ENCODE data around the gene LIMA1.

LIMA1 gene

DNA sequence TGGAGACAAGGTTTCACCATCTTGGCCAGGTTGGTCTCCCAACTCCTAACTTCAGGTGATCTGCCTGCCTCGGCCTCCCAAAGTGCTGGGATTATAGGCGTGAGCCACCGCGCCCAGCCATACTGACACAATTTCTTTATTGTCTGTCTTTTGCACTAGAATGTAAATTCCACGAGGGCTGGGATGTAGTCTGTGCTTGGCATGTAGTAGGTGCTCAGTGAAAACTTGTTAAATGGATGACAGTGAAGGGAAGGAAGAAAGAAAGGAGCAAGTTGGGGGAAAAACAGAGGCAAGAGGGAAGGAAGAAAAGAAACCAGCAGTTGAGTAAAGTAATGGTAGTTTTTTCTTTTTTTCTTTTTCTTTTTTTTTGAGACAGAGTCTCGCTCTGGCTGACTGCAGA, 53.1 kb downstream of the LIMA1 start:
- TF ChIP-seq OSR1 (CRISPR knock-in tag; IDR thresholded peaks at IDR 0.05), result no peak
- TF ChIP-seq GLIS3 (CRISPR knock-in tag; IDR thresholded peaks at IDR 0.05), result no peak
- TF ChIP-seq ZC3H10 (CRISPR knock-in tag; IDR thresholded peaks at IDR 0.05), result no peak
- TF ChIP-seq ESRRG (CRISPR knock-in tag; IDR thresholded peaks at IDR 0.05), result no peak
- TF ChIP-seq ZFP3 (CRISPR knock-in tag; IDR thresholded peaks at IDR 0.05), result no peak
- no peak for TF ChIP-seq PPARA (CRISPR knock-in tag; IDR thresholded peaks at IDR 0.05; ENCODE audit: borderline replicate concordance)
- no peak for TF ChIP-seq ZNF70 (CRISPR knock-in tag; IDR thresholded peaks at IDR 0.05)
- no peak for TF ChIP-seq ISL1 (CRISPR knock-in tag; IDR thresholded peaks at IDR 0.05)
- no peak for TF ChIP-seq TOX (CRISPR knock-in tag; IDR thresholded peaks at IDR 0.05; ENCODE audit: borderline replicate concordance)
- TF ChIP-seq BACH2 (CRISPR knock-in tag; IDR thresholded peaks at IDR 0.05; ENCODE audit: borderline replicate concordance), result no peak
- TF ChIP-seq, protein P1, sequence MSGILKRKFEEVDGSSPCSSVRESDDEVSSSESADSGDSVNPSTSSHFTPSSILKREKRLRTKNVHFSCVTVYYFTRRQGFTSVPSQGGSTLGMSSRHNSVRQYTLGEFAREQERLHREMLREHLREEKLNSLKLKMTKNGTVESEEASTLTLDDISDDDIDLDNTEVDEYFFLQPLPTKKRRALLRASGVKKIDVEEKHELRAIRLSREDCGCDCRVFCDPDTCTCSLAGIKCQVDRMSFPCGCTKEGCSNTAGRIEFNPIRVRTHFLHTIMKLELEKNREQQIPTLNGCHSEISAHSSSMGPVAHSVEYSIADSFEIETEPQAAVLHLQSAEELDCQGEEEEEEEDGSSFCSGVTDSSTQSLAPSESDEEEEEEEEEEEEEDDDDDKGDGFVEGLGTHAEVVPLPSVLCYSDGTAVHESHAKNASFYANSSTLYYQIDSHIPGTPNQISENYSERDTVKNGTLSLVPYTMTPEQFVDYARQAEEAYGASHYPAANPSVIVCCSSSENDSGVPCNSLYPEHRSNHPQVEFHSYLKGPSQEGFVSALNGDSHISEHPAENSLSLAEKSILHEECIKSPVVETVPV (CRISPR knock-in tag; IDR thresholded peaks at IDR 0.05), result no peak
- TF ChIP-seq, protein P2, sequence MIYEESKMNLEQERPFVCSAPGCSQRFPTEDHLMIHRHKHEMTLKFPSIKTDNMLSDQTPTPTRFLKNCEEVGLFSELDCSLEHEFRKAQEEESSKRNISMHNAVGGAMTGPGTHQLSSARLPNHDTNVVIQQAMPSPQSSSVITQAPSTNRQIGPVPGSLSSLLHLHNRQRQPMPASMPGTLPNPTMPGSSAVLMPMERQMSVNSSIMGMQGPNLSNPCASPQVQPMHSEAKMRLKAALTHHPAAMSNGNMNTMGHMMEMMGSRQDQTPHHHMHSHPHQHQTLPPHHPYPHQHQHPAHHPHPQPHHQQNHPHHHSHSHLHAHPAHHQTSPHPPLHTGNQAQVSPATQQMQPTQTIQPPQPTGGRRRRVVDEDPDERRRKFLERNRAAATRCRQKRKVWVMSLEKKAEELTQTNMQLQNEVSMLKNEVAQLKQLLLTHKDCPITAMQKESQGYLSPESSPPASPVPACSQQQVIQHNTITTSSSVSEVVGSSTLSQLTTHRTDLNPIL (CRISPR knock-in tag; IDR thresholded peaks at IDR 0.05; ENCODE audit: low read depth), result no peak
- TF ChIP-seq, protein P3, sequence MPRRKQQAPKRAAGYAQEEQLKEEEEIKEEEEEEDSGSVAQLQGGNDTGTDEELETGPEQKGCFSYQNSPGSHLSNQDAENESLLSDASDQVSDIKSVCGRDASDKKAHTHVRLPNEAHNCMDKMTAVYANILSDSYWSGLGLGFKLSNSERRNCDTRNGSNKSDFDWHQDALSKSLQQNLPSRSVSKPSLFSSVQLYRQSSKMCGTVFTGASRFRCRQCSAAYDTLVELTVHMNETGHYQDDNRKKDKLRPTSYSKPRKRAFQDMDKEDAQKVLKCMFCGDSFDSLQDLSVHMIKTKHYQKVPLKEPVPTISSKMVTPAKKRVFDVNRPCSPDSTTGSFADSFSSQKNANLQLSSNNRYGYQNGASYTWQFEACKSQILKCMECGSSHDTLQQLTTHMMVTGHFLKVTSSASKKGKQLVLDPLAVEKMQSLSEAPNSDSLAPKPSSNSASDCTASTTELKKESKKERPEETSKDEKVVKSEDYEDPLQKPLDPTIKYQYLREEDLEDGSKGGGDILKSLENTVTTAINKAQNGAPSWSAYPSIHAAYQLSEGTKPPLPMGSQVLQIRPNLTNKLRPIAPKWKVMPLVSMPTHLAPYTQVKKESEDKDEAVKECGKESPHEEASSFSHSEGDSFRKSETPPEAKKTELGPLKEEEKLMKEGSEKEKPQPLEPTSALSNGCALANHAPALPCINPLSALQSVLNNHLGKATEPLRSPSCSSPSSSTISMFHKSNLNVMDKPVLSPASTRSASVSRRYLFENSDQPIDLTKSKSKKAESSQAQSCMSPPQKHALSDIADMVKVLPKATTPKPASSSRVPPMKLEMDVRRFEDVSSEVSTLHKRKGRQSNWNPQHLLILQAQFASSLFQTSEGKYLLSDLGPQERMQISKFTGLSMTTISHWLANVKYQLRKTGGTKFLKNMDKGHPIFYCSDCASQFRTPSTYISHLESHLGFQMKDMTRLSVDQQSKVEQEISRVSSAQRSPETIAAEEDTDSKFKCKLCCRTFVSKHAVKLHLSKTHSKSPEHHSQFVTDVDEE (CRISPR knock-in tag; IDR thresholded peaks at IDR 0.05), result no peak
- TF ChIP-seq, protein P4, sequence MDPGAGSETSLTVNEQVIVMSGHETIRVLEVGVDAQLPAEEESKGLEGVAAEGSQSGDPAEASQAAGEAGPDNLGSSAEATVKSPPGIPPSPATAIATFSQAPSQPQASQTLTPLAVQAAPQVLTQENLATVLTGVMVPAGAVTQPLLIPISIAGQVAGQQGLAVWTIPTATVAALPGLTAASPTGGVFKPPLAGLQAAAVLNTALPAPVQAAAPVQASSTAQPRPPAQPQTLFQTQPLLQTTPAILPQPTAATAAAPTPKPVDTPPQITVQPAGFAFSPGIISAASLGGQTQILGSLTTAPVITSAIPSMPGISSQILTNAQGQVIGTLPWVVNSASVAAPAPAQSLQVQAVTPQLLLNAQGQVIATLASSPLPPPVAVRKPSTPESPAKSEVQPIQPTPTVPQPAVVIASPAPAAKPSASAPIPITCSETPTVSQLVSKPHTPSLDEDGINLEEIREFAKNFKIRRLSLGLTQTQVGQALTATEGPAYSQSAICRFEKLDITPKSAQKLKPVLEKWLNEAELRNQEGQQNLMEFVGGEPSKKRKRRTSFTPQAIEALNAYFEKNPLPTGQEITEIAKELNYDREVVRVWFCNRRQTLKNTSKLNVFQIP (CRISPR knock-in tag; IDR thresholded peaks at IDR 0.05; ENCODE audit: borderline replicate concordance, low read depth), result no peak
- ATAC-seq, result no peak

DNA sequence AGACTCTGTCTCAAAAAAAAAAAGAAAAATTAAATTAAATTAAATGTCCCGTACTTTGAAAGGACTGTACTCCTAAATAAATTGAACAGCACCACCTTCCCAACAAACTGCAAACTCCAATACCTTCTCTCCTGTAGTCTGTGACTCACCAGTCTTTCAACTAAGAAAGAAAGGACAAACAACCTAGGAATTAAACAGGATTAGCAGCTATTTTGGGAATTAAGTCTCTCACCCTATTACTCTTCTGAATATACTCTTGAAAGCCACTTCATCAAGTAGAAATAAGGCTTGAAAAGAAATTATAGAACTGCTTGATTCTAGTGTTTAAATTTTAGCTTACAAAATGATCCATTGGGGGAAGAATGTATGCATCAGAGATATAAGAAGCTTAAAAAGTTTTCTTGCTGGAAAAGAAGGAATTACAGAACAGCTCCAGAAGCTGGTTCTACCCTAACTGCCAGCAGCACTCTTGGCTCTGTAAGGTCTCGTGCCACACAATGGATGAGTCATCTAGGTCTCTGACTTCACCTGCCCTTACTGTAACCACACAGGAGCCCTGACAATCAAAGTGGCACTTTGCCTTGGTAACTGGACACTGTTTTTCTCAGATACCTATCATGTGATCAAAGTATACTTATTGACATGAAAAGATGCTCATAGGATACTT, 59.2 kb downstream of the LIMA1 start:
- ATAC-seq, result no peak
- TF ChIP-seq, protein P5, sequence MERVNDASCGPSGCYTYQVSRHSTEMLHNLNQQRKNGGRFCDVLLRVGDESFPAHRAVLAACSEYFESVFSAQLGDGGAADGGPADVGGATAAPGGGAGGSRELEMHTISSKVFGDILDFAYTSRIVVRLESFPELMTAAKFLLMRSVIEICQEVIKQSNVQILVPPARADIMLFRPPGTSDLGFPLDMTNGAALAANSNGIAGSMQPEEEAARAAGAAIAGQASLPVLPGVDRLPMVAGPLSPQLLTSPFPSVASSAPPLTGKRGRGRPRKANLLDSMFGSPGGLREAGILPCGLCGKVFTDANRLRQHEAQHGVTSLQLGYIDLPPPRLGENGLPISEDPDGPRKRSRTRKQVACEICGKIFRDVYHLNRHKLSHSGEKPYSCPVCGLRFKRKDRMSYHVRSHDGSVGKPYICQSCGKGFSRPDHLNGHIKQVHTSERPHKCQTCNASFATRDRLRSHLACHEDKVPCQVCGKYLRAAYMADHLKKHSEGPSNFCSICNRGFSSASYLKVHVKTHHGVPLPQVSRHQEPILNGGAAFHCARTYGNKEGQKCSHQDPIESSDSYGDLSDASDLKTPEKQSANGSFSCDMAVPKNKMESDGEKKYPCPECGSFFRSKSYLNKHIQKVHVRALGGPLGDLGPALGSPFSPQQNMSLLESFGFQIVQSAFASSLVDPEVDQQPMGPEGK (CRISPR knock-in tag; IDR thresholded peaks at IDR 0.05; ENCODE audit: borderline replicate concordance), result no peak
- TF ChIP-seq ZFP30 (CRISPR knock-in tag; IDR thresholded peaks at IDR 0.05) (no peak), RARB (CRISPR knock-in tag; IDR thresholded peaks at IDR 0.05) (no peak), TOX (CRISPR knock-in tag; IDR thresholded peaks at IDR 0.05; ENCODE audit: borderline replicate concordance) (no peak), ISL1 (CRISPR knock-in tag; IDR thresholded peaks at IDR 0.05) (no peak), CSDC2 (CRISPR knock-in tag; IDR thresholded peaks at IDR 0.05) (no peak), ARNTL (CRISPR knock-in tag; IDR thresholded peaks at IDR 0.05; ENCODE audit: borderline replicate concordance, low read depth) (no peak), OSR1 (CRISPR knock-in tag; IDR thresholded peaks at IDR 0.05) (no peak), ZFP3 (CRISPR knock-in tag; IDR thresholded peaks at IDR 0.05) (no peak), ZC3H10 (CRISPR knock-in tag; IDR thresholded peaks at IDR 0.05) (no peak), ZNF70 (CRISPR knock-in tag; IDR thresholded peaks at IDR 0.05) (no peak), SNAI2 (CRISPR knock-in tag; IDR thresholded peaks at IDR 0.05) (no peak), TCF4 (CRISPR knock-in tag; IDR thresholded peaks at IDR 0.05; ENCODE audit: borderline replicate concordance) (no peak)
- TF ChIP-seq, protein P1 (CRISPR knock-in tag; IDR thresholded peaks at IDR 0.05), result no peak
- TF ChIP-seq, protein P3 (CRISPR knock-in tag; IDR thresholded peaks at IDR 0.05), result no peak
- TF ChIP-seq, protein P4 (CRISPR knock-in tag; IDR thresholded peaks at IDR 0.05; ENCODE audit: borderline replicate concordance, low read depth), result no peak
- TF ChIP-seq, protein P2 (CRISPR knock-in tag; IDR thresholded peaks at IDR 0.05; ENCODE audit: low read depth), result no peak
